ENCODE results near the gene CD68. TPM values are rescaled to one million over a fixed set of nuclear protein-coding genes. Genes with fewer than 3 reads are reported as not detected.

CD68 gene
- total RNA-seq = 2.4 and 3.3 TPM in 2 replicates

DNA sequence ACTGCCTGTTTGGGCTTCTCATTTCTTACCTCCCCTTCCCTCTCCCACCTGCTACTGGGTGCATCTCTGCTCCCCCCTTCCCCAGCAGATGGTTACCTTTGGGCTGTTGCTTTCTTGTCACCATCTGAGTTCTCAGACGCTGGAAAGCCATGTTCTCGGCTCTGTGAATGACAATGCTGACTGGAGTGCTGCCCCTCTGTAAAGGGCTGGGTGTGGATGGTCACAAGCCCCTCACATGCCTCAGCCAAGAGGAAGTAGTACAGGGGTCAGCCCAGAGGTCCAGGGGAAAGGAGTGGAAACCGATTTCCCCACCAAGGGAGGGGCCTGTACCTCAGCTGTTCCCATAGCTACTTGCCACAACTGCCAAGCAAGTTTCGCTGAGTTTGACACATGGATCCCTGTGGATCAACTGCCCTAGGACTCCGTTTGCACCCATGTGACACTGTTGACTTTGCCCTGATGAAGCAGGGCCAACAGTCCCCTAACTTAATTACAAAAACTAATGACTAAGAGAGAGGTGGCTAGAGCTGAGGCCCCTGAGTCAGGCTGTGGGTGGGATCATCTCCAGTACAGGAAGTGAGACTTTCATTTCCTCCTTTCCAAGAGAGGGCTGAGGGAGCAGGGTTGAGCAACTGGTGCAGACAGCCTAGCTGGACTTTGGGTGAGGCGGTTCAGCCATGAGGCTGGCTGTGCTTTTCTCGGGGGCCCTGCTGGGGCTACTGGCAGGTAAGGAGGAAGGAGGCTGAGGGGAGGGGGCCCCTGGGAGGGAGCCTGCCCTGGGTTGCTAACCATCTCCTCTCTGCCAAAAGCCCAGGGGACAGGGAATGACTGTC, at the start of gene CD68:
Gene CD68 (plus strand): TSS at position 638 of the 833 bp plus-strand sequence. CDS start 40 bp downstream, at position 678.
- DNase-seq (ENCODE audit: low spot score) = peak; percentile 37
- peak within 1 kb of the TSS; percentile 76 for H3K4me3 Mint-ChIP-seq
- peaks cover 69% of the 10 kb centered on the region for H3K36me3 Mint-ChIP-seq (ENCODE audit: low read depth)
- no peaks in the 10 kb centered on the region for H3K27me3 Mint-ChIP-seq (ENCODE audit: insufficient read depth)
- peaks cover 81% of the 10 kb centered on the region for H3K4me1 Mint-ChIP-seq (ENCODE audit: low read depth)
- H3K27ac Mint-ChIP-seq = peak within 1 kb of the TSS; percentile 86
- intact Hi-C loops (cut with micrococcal nuclease) = loop anchor here (2.0 kb wide), 1 partner anchor 18 kb away; the partner anchor contains the start of gene SENP3
- no peaks in the 10 kb centered on the region for H3K9me3 Mint-ChIP-seq

- Mint-ChIP-seq H3K27me3 (ENCODE audit: insufficient read depth) (no peaks in the 10 kb centered on the region), H3K4me3 (no peak overlapping the region), H3K9me3 (peaks cover 20% of the 10 kb centered on the region)
Measured at GRCh38 chr17:7530023-7530900, 49.2 kb upstream of the CD68 start.

DNA sequence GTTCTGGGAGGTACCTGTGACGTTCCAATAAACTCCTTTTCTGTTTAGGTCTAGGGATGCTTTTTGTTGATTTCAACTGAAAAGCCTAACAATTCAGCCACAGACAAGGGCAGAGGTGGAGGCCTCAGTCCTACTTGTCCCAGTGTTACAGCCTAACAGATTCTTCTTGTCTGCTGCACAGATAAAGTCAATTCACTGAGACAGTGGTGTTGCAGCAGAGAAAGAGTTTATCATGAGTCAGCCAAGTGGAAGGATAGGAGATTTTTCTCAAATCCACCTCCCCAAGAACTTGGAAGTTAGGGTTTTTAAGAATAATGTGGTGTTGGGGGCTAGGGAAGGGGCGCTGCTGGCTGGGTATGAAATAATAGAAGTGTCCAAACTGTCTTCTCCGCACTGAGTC, 41.4 kb upstream of the CD68 start:
- no peak for DNase-seq (ENCODE audit: low spot score)
- Mint-ChIP-seq H3K4me3 (no peak overlapping the region), H3K9me3 (peaks cover 13% of the 10 kb centered on the region), H3K27me3 (ENCODE audit: insufficient read depth) (peaks cover 9% of the 10 kb centered on the region), H3K27ac (no peak overlapping the region), H3K36me3 (ENCODE audit: low read depth) (no peaks in the 10 kb centered on the region), H3K4me1 (ENCODE audit: low read depth) (no peaks in the 10 kb centered on the region)
- intact Hi-C loops (cut with micrococcal nuclease) = no loop called here

More at GRCh38 chr17:7530023-7530900, 49.2 kb upstream of the CD68 start:
- DNase-seq (ENCODE audit: low spot score) = no peak
- H3K36me3 Mint-ChIP-seq (ENCODE audit: low read depth) = peaks cover 4% of the 10 kb centered on the region
- intact Hi-C loops (cut with micrococcal nuclease) = no loop called here
- no peaks in the 10 kb centered on the region for H3K4me1 Mint-ChIP-seq (ENCODE audit: low read depth)
- H3K27ac Mint-ChIP-seq = no peak overlapping the region

DNA sequence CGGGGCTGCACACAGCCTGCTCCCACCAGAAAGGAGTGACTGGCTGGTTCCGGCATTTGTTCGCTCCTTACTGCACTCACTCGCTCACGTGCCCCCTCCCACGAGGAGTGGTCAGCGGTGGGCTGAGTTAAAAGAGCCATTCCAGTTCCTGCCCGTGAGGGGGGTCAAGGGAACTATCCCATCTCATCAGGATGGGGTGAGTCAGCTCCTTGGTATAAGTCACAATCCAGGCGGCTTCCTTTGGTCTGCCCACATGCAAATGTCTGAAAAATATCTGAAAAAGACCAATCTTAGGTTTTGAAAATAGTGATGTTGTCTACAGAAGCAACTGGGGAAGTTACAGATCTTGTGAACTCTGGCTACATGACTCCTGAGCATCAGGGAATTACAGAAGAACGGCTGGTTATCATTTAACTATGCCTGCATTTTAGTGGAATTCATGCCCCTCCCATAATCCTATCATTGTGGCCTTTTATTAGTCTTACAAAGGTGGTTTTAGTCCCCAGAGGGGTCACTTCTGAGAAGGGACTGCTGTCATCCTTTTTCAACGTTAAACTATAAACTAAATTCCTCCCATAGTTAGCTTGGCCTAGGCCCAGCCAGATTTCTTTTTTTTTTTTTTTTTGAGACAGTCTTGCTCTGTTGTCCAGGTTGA, 40.4 kb upstream of the CD68 start:
- no peak overlapping the region for H3K4me3 Mint-ChIP-seq
- no peaks in the 10 kb centered on the region for H3K4me1 Mint-ChIP-seq (ENCODE audit: low read depth)
- intact Hi-C loops (cut with micrococcal nuclease) = no loop called here
- H3K27me3 Mint-ChIP-seq (ENCODE audit: insufficient read depth) = peaks cover 14% of the 10 kb centered on the region
- no peaks in the 10 kb centered on the region for H3K36me3 Mint-ChIP-seq (ENCODE audit: low read depth)
- no peak for DNase-seq (ENCODE audit: low spot score)
- peaks cover 13% of the 10 kb centered on the region for H3K9me3 Mint-ChIP-seq
- no peak overlapping the region for H3K27ac Mint-ChIP-seq

DNA sequence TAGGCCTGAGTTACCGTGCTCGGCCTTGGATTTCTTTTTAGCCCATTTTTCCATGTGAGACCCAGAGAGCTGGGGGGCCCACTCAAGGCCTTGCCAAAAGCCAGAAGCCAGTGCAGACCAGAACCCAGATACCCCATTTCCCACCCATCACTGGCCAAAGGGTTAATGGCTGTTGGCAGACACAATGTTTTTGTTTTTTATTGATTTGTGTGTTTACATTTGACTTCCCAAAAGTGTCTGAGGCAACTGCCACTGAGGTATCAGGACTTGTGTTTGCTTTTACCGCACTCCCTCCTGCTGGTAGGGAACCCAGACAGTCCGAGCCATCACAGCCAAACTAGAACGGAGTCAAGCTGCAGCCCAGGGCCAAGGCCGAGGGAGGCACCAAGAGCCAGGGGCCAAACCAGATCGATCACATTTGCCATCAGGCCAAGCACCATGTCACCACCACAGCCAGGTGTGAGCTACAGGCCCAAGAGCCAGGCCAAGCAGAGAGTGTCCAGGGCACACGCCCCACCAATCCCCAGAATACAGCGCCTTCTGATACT, 38.3 kb upstream of the CD68 start:
- H3K9me3 Mint-ChIP-seq = peaks cover 13% of the 10 kb centered on the region
- no peaks in the 10 kb centered on the region for H3K4me1 Mint-ChIP-seq (ENCODE audit: low read depth)
- DNase-seq (ENCODE audit: low spot score) = no peak
- H3K36me3 Mint-ChIP-seq (ENCODE audit: low read depth) = no peaks in the 10 kb centered on the region
- H3K27me3 Mint-ChIP-seq (ENCODE audit: insufficient read depth) = peaks cover 11% of the 10 kb centered on the region
- H3K4me3 Mint-ChIP-seq = no peak overlapping the region
- H3K27ac Mint-ChIP-seq = peak overlapping the region; percentile 23
- intact Hi-C loops (cut with micrococcal nuclease) = no loop called here

- H3K4me1 Mint-ChIP-seq (ENCODE audit: low read depth) = peaks cover 13% of the 10 kb centered on the region
- intact Hi-C loops (cut with micrococcal nuclease) = no loop called here
Measured at GRCh38 chr17:7544911-7545310, 34.5 kb upstream of the CD68 start.

GRCh38 chr17:7548585-7549400, 30.6 kb upstream of the CD68 start, which contains the start of gene TNFSF12:
Gene TNFSF12, plus strand, starts transcription at chr17:7549058. Its CDS starts 96 bp downstream, at chr17:7549154.
- peaks cover 11% of the 10 kb centered on the region for H3K36me3 Mint-ChIP-seq (ENCODE audit: low read depth)

More at GRCh38 chr17:7544911-7545310, 34.5 kb upstream of the CD68 start:
- Mint-ChIP-seq H3K27me3 (ENCODE audit: insufficient read depth) (peaks cover 11% of the 10 kb centered on the region), H3K36me3 (ENCODE audit: low read depth) (no peaks in the 10 kb centered on the region), H3K27ac (no peak overlapping the region), H3K4me3 (no peak overlapping the region), H3K9me3 (no peaks in the 10 kb centered on the region)
- no peak for DNase-seq (ENCODE audit: low spot score)

GRCh38 chr17:7549401-7550055, 29.9 kb upstream of the CD68 start:
- DNase-seq (ENCODE audit: low spot score) = no peak
- Mint-ChIP-seq H3K9me3 (no peaks in the 10 kb centered on the region), H3K36me3 (ENCODE audit: low read depth) (peaks cover 13% of the 10 kb centered on the region), H3K27me3 (ENCODE audit: insufficient read depth) (no peaks in the 10 kb centered on the region), H3K4me1 (ENCODE audit: low read depth) (peaks cover 54% of the 10 kb centered on the region), H3K27ac (peak overlapping the region; percentile 83), H3K4me3 (peak overlapping the region; percentile 87)
- intact Hi-C loops (cut with micrococcal nuclease) = loop anchor here (1.0 kb wide), 1 partner anchor 12 kb away; the partner anchor contains the start of gene SENP3

More at GRCh38 chr17:7548585-7549400, 30.6 kb upstream of the CD68 start, which contains the start of gene TNFSF12:
- no peaks in the 10 kb centered on the region for H3K9me3 Mint-ChIP-seq
- peaks cover 50% of the 10 kb centered on the region for H3K4me1 Mint-ChIP-seq (ENCODE audit: low read depth)
- H3K4me3 Mint-ChIP-seq = peak within 1 kb of the TSS; percentile 87
- no peaks in the 10 kb centered on the region for H3K27me3 Mint-ChIP-seq (ENCODE audit: insufficient read depth)
- intact Hi-C loops (cut with micrococcal nuclease) = loop anchor here (1.0 kb wide), 1 partner anchor 13 kb away; the partner anchor contains the start of gene SENP3
- H3K27ac Mint-ChIP-seq = peak within 1 kb of the TSS; percentile 83
- peak; percentile 63 for DNase-seq (ENCODE audit: low spot score)

- intact Hi-C loops (cut with micrococcal nuclease) = no loop called here
Measured at GRCh38 chr17:7550344-7550743, 29.1 kb upstream of the CD68 start.

DNA sequence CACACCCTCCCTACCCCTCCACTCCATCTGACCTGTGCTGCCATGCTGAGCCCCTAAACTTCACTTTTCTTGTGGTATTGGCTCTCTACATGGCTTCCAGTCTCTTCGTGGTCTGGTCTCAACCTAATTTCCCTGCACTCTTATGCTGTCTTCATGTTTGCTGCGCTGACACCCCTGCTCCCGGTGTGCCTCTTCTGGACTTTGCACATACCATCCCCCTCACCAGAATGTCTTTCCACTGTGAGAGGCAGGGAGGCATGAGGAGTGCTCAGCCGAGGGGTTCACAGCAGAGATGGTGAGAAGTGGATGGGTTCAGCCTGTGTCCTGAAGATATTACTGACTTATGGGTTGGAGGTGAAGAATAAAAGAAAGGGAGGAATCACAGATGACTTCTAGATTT, 28.0 kb upstream of the CD68 start:
- peak overlapping the region; percentile 84 for H3K27ac Mint-ChIP-seq

More at GRCh38 chr17:7550344-7550743, 29.1 kb upstream of the CD68 start:
- Mint-ChIP-seq H3K27me3 (ENCODE audit: insufficient read depth) (no peaks in the 10 kb centered on the region), H3K27ac (no peak overlapping the region), H3K9me3 (no peaks in the 10 kb centered on the region), H3K36me3 (ENCODE audit: low read depth) (peaks cover 17% of the 10 kb centered on the region), H3K4me3 (peak overlapping the region; percentile 87), H3K4me1 (ENCODE audit: low read depth) (peaks cover 60% of the 10 kb centered on the region)
- no peak for DNase-seq (ENCODE audit: low spot score)

GRCh38 chr17:7552621-7553051, 26.8 kb upstream of the CD68 start:
- Mint-ChIP-seq H3K27ac (peak overlapping the region; percentile 90), H3K9me3 (no peaks in the 10 kb centered on the region), H3K4me1 (ENCODE audit: low read depth) (peaks cover 72% of the 10 kb centered on the region), H3K36me3 (ENCODE audit: low read depth) (peaks cover 24% of the 10 kb centered on the region), H3K4me3 (peak overlapping the region; percentile 61), H3K27me3 (ENCODE audit: insufficient read depth) (no peaks in the 10 kb centered on the region)
- intact Hi-C loops (cut with micrococcal nuclease) = loop anchor here (2.0 kb wide), 1 partner anchor 68 kb away; the partner anchor contains the start of gene POLR2A
- peak; percentile 56 for DNase-seq (ENCODE audit: low spot score)

More for the DNA sequence above, 28.0 kb upstream of the CD68 start:
- Mint-ChIP-seq H3K4me1 (ENCODE audit: low read depth) (peaks cover 67% of the 10 kb centered on the region), H3K27me3 (ENCODE audit: insufficient read depth) (no peaks in the 10 kb centered on the region), H3K36me3 (ENCODE audit: low read depth) (peaks cover 21% of the 10 kb centered on the region), H3K4me3 (peak overlapping the region; percentile 53), H3K9me3 (no peaks in the 10 kb centered on the region)
- intact Hi-C loops (cut with micrococcal nuclease) = no loop called here
- DNase-seq (ENCODE audit: low spot score) = no peak

Data from activated T-helper 1 cell treated with anti-CD3 and anti-CD28 coated beads, Interleukin-12 subunit alpha, Interleukin-12 subunit beta, Interleukin-2, Interleukin-4 antibody, amounts not matched to agents 30 ng/mL and 10 ng/mL and 1 ng/mL, durations not matched to agents 14 hours and 24 hours and 36 hours (primary cell).